GM21737 (cell line): ENCODE results near the gene HOXA5.
A peak's percentile ranks its signal among the peaks of the same experiment; 100 is the strongest.

Experiments
- ATAC-seq: cut with Tn5 transposase; IDR thresholded peaks from one replicate; pipeline ENCODE4 v1.9.1; 2021; ENCODE audit warnings: mild to moderate bottlenecking, moderate library complexity; ENCODE audit not compliant: unreplicated experiment

HOXA5 gene

GRCh38 chr7:27097686-27098577 lies 45.5 kb downstream of the HOXA5 start:
- ATAC-seq = no peak

- ATAC-seq = no peak
Measured at GRCh38 chr7:27096768-27097514, 46.5 kb downstream of the HOXA5 start.

DNA sequence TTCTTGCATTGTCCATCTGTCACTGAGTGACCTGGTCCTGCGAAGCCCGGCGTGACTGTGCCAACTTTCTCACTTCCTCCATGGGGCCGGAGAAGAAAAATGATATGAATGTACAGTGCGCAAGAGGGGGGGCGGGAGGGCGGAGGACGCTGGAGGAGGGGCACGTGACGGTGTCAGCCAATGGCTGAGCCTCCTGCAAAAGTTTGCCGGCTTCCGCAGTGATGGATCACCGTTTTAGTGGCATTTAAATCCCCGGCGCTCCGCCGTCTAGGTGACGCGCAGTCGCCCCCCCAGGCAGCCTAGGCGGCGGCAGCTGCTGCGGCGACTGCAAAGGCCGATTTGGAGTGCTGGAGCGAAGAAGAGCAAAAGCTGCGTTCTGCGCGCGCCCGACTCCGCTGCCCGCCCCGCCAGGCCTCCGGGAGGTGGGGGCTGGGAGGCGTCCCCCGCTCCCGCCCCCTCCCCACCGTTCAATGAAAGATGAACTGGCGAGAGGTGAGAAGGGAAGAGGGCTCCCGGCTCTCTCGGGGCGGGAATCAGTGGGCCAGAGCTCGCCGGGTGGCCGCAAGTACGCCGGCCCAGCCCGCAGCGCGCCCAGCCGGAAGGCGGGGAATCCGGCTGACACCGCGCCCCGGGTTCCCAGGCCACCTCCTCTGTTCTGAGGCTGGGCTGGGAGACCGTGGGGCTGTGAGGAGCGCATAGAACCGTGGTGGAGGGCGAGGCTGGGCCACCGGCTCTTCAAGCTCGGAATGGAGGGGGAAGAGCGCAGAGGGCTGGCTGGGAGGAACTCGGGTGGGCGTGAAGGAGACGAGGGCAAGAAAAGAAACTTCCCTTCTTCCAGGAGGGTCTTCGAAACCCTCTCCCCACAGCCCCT lies 47.3 kb downstream of the HOXA5 start, which contains the start of gene HOXA1:
Gene HOXA1, minus strand, starts transcription at position 104 of the 871 bp plus-strand sequence. Its CDS starts 88 bp downstream, at position 16.
- peak; percentile 74 for ATAC-seq

DNA sequence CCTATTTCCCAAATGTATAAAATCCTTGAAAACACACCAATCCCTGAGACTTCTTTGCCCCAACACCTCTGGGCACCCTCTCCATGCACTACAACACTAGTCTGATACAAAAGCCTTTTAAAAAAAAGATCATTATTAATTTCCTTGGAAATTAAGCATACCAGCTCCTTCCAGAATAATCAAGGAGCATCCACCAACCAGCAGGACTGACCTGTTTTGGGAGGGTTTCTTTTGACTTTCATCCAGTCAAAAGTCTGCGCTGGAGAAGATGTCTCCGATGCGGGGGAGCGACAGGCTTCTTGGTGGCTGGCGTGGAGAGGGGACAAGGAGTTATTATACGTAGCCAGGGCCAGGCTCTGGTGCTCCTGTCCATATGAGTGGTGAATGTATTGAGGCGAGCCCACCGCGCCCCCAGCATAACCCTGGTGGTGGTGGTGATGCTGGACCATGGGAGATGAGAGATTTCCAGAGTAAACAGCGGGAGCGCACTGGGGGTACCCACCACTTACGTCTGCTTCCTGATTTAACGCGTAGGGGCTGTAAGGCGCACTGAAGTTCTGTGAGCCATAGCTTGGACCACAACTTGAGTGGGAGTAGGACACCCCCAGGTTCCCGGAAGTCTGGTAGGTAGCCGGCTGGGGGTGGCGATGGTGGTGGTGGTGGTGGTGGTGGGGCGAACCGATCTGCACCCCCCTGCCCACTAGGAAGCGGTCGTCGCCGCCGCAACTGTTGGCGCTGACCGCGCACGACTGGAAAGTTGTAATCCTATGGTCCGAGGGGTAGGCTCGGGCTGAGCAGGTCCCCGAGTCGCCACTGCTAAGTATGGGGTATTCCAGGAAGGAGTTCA lies 48.2 kb downstream of the HOXA5 start:
- ATAC-seq = no peak

DNA sequence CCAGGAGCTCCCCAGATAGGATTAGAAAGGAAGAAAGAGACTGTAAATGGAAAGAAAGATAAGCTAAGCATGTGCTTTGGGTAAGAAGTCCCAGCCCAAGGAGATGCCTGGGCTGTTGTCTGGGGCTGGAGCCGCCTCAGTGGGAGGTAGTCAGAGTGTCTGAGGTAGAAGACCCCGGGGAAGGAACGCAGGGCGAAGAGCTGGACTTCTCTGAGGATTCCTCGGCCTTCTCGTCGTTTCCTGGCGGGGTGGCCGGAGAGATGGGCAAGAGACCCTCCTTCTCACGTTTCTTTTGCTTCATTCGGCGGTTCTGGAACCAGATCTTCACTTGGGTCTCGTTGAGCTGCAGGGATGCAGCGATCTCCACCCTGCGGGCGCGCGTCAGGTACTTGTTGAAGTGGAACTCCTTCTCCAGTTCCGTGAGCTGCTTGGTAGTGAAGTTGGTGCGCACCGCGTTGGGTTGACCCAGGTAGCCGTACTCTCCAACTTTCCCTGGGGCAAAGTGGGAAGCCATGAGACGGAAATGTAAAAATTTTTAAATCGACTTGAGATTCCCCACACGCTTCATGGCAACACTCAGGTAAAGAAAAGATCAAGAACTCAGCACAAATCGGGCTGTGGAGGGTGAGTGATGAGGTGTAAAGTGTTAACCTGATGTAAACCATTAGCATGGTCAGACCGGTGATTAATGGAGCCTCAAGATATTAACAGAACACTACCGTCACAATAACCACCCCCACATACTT lies 49.0 kb downstream of the HOXA5 start:
- no peak for ATAC-seq

DNA sequence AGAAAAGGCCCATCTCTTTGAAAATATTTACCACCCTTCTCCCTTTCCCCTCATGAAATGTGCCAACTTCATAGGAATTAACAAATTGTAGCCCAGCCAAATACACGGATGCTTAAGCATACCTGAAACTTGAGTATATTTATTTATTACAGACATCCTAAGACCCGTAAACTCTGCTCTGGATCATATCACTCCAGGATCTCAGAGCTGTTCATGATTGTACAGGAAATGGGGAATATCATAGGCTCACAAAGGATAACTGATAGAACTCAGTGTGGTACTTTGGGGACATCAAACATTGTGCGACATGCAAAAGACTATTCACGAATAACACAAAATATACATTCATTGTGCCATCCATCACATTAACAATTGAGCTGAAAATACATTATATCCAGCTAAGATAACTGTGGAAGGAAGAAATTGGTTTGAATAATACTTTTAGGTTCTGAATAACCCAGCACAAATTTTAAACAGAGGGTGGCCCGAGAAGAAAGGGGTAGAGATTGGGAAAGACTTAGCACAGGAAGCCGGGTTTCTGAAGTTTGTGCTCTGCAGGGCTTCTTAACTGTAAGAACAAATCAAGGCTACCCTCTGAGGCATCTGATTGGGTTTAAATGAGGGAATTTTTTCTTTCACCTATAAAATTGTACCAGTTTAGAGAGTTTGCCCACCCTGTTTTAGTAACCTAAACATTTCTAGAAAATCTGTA lies 50.1 kb downstream of the HOXA5 start:
- no peak for ATAC-seq

DNA sequence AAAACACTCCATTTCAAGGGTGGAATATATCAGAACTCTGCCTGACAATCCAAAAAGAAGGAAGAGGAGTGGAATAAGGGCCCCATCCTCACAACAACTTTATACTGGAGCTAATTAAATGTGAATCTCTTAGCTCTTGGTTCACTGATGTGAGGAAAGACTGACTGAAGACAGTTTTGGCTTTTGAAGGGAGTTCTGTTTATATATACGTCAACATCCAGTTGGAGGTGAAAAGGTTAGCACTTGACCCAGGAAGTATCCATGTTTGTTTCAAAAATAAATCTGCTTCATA lies 50.7 kb downstream of the HOXA5 start:
- ATAC-seq = no peak

GRCh38 chr7:27091941-27092818 lies 51.3 kb downstream of the HOXA5 start:
- ATAC-seq = no peak

DNA sequence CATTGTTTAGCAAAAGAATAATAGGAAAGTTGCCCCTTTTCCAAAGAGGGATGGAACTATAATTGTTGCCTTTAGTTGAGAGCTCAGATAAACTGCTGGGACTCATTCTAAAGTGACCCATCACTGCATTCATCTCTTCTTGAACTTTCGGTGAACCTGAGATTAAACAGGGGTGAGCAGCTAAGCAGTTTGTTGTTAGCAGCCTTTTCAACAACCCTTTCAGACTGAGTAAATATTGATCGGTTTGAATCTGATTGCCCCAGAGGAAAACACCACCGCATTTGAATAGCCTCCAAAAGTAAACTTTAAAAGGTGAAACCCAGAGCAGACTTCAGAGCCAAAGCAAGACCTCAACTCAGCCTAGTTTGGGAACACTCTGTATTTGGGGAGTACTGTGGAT lies 52.4 kb downstream of the HOXA5 start:
- no peak for ATAC-seq
